Measurements from ENCODE around the gene KIF5A.
"Not testable (repeated sequence)": the region's sequence is repeated elsewhere in the genome, so short reads cannot be mapped to it uniquely, and the experiment has no call there.

Gene KIF5A

DNA sequence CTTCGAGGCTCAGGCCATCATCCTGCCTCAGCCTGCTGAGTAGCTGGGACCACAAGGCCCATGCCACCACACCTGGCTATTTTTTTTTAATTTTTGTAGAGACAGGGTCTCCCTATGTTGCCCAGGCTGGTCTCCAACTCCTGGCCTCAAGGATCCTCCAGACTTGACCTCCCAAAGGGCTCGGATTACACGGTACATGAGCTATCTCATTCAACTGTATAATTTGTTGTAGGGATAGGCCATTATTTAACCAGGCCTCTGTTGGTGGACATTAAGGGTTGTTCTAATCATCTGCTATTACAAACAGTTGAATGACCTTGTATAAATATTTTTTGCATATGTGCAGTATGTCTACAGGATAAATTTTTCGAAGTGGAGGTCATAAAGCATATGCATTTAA is 9.0 kb downstream of the KIF5A start:
- DNase-seq: no peak

DNA sequence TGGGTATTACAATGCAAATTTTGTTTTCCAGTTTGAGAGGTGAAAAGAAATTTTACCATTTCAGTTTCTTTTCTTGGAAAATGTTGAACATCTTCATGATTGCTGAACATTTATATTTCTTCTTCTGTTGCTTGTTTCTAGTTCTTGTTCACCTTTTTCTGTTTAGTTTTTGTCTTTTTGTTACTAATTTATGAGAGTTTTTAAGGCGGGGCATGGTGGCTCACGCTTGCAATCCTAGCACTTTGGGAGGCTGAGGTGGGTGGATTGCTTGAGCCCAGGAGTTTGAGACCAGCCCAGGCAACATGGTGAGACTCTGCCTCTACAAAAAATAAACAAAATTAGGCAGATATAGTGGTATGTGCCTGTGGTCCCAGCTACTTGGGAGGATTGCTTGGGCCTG is 10.7 kb downstream of the KIF5A start:
- DNase-seq: no peak

DNA sequence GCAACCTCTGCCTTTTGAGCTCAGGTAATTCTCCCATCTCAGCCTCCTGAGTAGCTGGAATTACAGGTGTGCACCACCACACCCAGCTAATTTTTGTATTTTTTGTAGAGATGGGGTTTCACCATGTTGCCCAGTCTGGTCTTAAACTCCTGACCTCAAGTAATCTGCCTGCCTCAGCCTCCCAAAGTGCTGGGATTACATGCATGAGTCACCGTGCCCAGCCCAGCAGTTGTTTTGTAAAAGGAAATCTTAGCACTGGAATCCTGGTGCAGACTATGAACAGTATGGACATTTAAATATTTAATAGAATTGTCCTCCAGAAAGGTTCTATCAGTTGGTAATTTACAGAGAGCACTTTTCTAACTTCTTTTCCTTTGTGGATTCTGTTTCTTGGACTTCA is 11.3 kb downstream of the KIF5A start:
- DNase-seq: not testable (repeated sequence)

DNA sequence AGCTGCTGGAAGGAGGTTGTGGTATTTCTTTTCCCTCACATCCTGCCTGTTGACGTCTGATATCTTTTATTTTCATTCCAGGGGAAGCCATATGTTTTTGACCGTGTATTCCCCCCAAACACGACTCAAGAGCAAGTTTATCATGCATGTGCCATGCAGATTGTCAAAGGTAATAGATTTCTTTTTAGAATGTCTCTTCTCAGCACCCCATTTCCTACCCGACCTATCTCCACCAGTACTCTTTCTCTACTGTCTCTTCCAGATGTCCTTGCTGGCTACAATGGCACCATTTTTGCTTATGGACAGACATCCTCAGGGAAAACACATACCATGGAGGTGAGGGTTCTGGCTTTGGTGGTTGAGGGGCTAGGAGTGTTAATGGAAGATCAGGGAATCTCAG is 13.5 kb downstream of the KIF5A start:
- DNase-seq: no peak

DNA sequence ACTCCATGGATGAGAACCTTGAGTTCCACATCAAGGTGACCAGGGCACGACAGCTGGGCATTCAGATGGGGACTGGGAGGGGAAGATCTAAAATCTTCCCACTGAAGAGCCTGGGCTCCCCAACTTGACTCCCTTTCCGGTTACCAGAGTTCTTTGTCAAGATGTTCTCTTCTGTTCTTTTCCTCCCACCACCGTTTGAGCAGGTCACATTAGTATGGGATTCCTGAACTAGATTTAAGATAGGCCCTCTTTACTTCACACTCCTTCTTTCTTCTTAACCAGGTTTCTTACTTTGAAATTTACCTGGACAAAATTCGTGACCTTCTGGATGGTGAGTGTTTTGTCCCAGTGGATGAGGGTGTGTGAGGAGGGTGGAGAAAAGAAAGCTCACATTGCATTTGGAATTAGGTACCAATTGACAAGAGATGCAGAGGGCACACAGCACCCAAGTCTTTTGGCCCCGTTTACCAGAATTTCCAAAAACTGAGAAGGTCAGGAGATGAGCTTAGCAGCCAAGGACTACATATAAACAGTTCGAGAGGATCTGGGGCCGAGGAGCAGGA is 14.4 kb downstream of the KIF5A start:
- DNase-seq: no peak

DNA sequence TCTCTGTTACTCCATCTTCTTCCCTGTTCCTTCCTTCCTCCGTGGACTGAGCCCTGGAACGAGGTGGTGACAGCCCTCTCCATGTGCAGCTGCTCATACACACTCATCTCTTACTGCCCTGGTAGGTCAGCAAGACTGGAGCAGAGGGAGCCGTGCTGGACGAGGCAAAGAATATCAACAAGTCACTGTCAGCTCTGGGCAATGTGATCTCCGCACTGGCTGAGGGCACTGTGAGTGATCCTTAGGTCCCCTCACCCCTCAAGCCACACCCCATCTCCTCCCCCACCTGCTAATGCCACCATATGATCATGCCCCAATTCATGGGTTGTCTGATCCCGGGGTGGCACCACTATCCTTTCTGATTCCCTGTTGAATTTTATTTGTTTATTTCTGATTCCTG is 19.0 kb downstream of the KIF5A start:
- no peak for DNase-seq

DNA sequence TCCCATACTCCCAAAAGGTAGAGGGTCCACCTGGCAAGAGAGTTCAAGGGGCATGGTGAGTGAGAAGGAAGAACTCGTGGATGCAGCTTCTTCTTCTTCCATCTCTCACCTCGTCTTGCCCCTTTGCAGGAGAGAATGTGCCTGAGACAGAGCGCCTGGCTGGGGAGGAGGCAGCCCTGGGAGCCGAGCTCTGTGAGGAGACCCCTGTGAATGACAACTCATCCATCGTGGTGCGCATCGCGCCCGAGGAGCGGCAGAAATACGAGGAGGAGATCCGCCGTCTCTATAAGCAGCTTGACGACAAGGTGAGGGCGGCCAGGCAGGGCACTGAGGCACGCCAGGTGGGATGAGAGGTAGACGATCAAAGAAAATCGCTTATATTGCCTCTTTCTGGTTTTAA is 20.0 kb downstream of the KIF5A start:
- no peak for DNase-seq

DNA sequence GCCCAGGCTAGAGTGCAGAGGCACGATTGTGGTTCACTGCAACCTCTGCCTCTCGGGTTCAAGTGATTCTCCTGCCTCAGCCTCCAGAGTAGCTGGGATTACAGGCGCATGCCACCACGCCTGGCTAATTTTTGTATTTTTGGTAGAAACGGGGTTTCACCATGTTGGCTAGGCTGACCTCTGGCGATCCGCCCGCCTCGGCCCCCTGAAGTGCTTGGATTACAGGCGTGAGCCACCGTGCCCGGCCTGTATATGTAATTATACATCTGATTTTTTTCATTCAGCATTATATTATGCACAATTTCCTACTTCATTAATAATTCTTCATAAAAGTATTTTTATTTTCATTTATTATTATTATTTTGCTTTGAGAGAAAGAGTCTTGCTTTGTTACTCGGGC is 20.6 kb downstream of the KIF5A start:
- not testable (repeated sequence) for DNase-seq

DNA sequence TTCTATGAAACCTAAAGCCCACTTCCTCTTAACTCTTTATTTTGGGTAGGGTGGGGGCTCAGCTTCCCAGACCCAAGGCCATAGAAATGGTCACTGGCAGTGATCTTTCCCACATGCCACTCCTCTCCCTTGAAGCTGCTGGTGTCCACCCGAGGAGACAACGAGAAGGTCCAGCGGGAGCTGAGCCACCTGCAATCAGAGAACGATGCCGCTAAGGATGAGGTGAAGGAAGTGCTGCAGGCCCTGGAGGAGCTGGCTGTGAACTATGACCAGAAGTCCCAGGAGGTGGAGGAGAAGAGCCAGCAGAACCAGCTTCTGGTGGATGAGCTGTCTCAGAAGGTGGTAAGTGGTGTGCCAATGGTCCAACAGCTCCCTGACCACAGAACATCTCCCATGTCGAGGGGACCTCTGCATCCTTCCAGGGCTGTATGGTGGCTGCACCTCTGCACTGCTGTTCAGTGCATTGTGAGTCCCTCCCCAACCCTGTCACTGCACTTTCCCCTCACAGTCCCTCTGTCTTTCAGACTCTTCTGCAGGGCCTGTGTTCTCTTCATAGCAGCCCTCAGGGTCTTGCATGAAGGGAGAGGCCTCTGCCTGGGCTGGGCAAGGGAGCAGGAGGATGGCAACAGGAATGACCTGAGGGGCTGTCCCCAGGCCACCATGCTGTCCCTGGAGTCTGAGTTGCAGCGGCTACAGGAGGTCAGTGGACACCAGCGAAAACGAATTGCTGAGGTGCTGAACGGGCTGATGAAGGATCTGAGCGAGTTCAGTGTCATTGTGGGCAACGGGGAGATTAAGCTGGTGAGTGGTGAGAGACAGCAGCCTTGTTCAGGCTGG is 22.3 kb downstream of the KIF5A start:
- DNase-seq: no peak

DNA sequence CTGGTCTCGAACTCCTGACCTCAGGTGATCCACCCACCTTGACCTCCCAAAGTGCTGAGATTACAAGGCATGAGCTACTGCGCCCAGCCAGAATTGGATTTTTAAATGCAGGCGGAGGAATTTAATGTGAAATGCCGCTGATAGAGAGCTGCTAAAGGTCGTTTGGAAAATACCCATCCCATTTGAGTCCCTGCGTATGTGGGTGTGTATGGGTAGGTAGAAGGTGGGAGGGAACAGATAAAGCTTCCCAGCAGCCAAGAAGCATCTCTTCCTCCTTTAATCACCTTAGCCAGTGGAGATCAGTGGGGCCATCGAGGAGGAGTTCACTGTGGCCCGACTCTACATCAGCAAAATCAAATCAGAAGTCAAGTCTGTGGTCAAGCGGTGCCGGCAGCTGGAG is 25.0 kb downstream of the KIF5A start:
- DNase-seq: no peak

DNA sequence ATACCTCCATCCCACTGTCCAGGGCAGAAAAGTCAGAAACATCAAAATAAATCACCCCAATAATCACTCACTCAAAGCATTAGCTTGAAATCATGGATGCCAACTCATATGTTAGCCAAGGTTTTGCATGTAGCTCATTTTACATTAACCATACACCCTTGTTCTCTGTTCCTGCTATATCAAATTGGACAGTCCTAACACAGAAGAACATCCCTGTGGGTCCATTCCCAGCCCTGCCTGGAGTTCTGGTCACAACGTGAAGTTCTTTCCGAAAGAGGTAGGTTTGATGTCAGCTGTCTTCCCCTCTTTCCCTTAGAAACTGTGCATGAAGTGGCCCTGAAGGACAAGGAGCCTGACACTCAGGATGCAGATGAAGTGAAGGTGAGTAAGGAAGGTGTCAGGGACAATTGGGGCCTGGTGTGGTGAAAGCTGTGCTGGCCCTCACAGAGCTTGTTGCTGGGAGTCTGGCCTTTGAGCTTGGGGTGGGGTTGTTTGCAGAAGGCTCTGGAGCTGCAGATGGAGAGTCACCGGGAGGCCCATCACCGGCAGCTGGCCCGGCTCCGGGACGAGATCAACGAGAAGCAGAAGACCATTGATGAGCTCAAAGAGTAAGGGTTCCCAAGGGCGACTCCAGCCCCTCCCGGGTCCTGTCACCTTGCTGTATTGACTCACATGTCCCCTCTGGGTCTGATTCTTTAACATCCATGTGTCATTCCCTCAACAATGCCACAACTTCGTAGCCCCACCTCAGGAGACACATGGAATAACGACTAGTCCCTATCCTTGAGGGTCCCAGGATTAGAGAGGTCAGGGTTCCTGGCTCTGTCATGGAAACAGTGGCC is 26.1 kb downstream of the KIF5A start:
- no peak for DNase-seq

DNA sequence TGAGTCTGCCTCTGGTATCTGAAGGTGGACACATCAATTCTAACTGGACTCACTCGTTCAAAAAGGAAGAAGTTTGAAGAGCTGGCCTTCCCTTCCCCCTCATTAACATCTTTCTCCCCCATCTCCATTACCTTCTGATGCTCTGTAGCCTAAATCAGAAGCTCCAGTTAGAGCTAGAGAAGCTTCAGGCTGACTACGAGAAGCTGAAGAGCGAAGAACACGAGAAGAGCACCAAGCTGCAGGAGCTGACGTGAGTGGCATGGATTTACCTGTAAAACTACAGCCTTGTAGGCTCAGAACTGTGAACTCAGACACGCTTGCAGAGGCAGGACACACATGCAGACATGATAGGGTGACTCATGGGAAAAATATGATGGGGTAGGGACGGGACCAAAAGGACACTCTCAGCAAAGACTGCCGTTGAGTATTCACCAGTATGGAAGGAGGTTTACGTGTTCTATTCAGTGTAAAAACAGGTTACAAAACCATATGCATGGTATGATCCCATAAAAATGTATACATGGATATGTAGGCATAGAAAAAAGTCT is 26.8 kb downstream of the KIF5A start:
- no peak for DNase-seq

DNA sequence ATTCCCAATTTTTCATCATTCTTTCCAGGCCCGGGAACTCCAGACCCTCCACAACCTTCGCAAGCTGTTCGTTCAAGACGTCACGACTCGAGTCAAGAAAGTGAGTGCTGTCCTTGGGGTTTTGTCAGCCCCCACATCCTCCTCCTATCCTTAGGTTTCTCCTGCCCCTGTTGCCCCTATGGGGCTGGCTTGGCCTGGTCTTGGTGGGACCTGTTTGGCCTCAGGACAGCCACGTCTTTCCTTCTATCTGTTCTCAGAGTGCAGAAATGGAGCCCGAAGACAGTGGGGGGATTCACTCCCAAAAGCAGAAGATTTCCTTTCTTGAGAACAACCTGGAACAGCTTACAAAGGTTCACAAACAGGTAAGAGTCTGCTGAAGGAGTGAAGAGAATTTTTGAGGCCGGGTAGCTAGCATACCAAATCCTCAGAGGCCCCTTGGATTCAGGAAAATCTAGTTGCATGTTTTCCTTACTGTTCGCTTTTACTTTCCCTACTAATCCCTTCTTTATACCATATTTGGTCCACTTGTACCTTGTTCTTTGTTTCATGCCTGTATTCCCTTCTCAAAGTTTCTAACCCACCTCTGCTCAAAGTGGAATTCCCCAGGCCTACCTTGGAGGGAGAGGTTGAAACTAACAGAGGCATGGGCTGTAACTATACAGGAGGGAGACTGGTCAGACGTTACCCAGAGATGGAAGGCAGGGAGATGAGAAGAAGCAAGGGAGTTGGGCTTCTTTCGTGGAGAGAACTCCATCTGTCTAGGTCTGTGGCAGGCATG is 28.3 kb downstream of the KIF5A start:
- DNase-seq: no peak

DNA sequence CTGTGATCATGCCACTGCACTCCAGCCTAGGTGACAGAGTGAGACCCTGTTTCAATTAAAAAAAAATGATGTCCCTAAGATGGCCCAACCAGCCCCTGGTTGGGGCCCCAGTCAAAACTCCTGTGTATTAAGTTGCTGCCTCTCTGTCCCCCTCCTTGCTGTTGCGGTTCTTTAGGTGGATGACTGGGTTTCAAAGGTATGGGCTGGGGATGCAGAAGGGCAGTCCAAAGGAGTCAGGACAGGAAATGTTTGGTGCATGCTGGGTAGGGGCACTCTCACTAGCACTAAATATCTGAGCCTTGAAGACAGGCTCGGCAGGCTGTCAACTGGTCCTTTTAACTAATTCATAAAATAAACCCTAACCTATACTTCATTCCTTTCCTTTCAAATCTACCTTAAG is 29.2 kb downstream of the KIF5A start:
- no peak for DNase-seq

DNA sequence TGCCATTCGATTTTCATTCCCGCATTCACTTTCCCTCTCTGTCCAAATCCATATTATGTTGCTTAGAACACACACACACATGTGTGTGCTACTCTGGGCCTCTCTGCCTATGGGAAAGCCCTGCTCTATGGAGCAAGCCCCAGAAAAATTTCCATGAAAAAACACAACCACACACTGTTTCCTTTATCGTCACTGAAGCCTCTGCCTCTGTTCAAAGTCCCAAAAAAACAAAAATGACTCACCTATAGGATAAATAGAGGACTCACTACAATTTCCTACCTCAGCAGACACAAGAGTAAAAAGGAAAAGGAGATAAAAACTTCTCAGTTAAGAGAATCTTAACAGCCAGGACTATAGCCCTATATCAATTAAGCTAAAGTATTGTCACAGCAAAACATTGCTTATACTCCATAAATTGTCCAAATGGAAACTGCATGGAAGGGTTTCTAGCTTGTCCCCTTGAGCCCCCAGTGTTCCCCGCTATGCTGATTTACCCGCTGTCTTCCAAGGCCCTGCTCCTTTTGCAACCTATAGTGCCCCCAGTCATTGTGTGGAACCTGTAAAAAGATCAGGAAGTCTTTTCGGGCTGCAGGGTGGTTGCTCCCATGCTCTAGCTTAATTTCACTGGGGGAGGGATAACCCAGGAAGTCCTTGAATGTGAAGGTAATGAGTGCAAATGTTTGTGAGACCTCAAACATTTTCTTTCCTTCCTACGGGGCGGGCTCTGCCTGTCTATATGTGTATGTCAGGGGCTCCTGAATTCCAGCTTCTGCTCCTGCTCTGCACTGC is 30.0 kb downstream of the KIF5A start:
- DNase-seq: no peak

DNA sequence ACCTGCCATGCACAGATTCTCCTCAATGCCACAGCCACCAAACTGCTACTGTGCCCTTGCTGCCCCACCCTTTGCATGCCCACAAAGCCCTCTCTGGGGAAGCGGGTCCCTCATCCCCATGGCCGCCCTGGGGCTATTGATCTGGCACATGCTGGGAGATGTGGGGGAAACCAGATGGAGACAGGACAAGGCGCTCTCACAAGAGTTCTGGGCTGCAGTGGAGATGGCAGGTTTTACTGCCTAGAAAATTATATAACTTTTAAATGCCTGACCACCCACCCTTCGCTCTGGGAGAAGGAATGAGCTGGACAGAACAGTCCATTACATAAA is 30.6 kb downstream of the KIF5A start:
- no peak for DNase-seq

DNA sequence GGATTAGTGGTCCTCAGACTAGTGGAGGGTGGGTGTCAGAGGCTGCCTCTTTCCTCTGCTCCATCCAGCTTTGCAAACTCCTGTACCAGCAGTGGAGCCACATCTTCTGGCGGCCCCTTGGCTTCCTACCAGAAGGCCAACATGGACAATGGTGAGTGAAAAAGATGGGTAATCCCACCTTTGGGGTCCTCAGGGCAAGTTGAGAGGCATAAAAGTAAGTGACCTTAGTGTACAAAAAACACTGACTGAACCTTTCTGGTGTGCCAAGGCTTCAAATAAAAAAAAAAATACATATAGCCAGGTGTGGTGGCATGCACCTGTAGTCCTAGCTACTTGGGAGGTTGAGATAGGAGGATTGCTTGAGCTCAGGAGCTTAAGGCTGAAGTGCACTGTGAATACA is 32.0 kb downstream of the KIF5A start:
- DNase-seq: no peak

DNA sequence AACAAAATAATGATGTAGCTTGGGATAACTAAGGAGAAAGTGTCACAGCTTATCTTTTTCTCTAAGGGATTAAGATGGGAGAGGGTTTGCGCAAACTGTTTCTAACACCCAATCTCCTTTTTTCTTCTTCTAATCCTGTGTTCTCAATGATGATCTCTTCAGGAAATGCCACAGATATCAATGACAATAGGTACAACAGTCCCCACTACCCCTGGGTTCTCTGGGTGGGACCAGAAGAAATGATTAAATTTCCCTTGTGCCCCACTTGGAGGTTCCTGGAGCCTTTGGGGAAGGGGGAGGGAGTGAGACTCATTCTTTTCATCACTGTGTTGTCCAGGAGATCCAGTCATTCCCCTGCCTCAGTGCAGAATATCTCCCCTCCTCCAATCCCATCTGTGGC is 32.6 kb downstream of the KIF5A start:
- DNase-seq: no peak

DNA sequence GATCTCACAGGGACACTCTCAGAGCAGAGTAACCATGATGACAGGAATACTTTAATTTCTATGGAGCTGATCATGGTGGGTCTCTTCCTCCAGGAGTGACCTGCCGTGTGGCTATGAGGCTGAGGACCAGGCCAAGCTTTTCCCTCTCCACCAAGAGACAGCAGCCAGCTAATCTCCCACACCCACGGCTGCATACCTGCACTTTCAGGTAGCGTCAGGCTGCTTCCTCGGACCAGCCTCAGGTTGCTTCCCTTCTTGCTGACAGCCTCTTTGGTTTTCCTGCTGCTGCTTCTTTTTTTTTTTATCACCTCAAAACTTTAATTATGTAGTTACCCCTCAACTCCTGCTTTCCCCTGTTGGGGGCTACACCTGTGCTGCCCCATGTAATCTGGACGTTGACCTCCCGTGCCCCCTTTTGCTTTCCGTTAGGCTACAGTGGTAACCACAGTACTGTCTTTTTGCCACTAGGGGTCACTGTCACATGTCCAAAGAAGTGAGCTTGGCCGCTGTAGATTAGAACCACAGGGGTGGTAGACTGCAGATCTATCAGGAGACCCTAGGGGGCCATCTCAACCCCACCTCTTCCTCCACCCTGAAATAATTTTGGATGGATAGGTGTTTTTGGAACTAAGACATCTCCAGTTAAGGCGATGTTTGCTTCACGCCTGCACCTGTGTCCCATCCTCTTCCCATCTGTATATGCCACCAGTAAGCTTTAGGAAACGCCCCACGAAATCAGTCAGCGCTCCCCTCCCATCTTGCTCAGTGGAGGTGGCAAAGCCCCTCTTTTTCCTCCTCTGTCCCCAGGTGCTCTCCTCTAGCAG is 33.4 kb downstream of the KIF5A start:
- peak; percentile 45 for DNase-seq

DNA sequence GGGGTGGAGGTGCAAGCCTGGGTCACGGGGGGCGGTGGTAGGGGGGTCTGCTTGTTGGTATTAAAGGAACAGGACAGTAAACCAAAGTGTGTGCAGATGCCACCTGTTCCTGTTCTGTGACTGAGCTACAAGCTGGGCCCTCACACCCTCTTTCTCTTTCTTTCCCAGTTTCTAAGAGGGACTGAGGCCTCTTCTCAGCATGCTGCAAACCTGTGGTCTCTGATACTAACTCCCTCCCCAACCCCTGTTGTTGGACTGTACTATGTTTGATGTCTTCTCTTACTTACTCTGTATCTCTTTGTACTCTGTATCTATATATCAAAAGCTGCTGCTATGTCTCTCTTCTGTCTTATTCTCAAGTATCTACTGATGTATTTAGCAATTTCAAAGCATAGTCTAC is 34.2 kb downstream of the KIF5A start:
- no peak for DNase-seq

DNA sequence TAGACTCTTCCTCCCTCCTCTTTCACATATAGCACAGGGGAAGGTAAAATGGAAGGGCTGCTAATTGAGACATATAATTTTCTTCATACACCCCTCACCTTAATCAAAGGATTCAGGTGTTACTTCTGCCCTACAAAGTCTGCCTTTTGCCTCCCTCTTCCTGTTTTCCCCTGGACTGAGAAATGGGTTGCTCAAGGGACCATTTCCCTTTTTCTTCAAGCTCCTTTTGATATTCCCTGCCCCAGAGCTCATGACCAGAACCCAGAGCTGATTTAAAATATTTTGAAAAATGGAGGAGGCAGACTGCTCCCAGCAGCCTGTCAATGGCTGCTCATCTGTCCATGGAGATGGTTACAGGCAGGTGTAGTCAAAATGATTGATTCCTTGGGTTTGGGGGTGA is 34.8 kb downstream of the KIF5A start:
- DNase-seq: no peak

Measured in NCI-H2029 treated with DMSO at 0.1 percent for 48 hours (cell line).